Measurements from ENCODE around the gene TECTA.
"Not testable (repeated sequence)": the region's sequence is repeated elsewhere in the genome, so short reads cannot be mapped to it uniquely, and the experiment has no call there.

TECTA gene

GRCh38 chr11:121161349-121161917 lies 60.4 kb downstream of the TECTA start:
- no peak for DNase-seq (ENCODE audit: low read depth, low spot score)
- WGBS (ENCODE audit: insufficient coverage, insufficient read length), result no CpG with 5 or more reads among the region's 5 CpGs

DNA sequence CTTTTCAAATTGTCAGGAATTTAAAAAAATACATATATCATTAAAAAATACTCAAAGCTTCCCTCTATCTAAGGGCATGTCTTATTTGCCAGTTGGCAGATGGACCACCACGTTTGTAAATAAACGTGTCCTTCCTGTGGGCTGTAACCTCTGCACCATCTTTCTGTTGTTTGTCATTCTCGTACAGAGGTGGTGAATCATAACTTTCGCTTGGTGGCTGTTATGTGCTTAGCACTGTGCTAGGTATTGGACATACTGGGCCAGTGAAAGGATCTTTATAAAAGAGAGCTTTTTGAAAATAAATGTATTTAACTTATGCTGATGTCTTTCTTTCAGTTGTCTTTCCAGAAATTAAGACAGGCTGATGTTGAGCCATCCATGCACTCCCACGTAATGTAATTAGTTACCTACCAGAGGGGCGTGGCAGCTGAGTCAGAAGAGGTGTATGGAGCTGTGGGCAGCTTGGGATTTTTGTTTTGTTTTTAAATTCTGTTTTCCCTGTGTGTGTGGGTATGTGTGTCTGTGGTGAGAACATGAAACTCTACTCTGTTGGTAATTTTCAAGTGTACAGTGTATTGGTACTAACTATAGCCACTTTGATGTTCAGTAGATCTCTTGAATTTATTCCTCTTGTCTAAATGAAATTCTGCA lies 62.7 kb downstream of the TECTA start:
- no peak overlapping the region for H3K27ac ChIP-seq (ENCODE audit: low read length)
- no CpG with 5 or more reads among the region's 6 CpGs for WGBS (ENCODE audit: insufficient coverage, insufficient read length)
- H3K4me1 ChIP-seq (ENCODE audit: control insufficient read depth, insufficient read depth, low read length), result peaks cover 8% of the 10 kb centered on the region; the same call in 1 of the 2 replicates
- DNase-seq (ENCODE audit: low read depth, low spot score), result no peak
- H3K36me3 ChIP-seq (ENCODE audit: control insufficient read depth, insufficient read depth, low read length), result no peaks in the 10 kb centered on the region
- no peaks in the 10 kb centered on the region for H3K9me3 ChIP-seq (ENCODE audit: control insufficient read depth, insufficient read depth, low read length)
- H3K4me3 ChIP-seq (ENCODE audit: low read length), result no peak overlapping the region
- H3K27me3 ChIP-seq (ENCODE audit: control insufficient read depth, insufficient read depth, low read length), result no peaks in the 10 kb centered on the region

More at GRCh38 chr11:121161349-121161917, 60.4 kb downstream of the TECTA start:
- H3K4me1 ChIP-seq (ENCODE audit: control insufficient read depth, insufficient read depth, low read length), result 0 out of 2 replicates have a peak, but pooled peaks cover 3% of the 10 kb centered on the region
- H3K36me3 ChIP-seq (ENCODE audit: control insufficient read depth, insufficient read depth, low read length), result no peaks in the 10 kb centered on the region
- H3K27ac ChIP-seq (ENCODE audit: low read length), result no peak overlapping the region
- H3K27me3 ChIP-seq (ENCODE audit: control insufficient read depth, insufficient read depth, low read length), result no peaks in the 10 kb centered on the region
- H3K9me3 ChIP-seq (ENCODE audit: control insufficient read depth, insufficient read depth, low read length), result no peaks in the 10 kb centered on the region
- H3K4me3 ChIP-seq (ENCODE audit: low read length), result no peak overlapping the region

- H3K27me3 ChIP-seq (ENCODE audit: control insufficient read depth, insufficient read depth, low read length); H3K27ac ChIP-seq (ENCODE audit: low read length); H3K4me1 ChIP-seq (ENCODE audit: control insufficient read depth, insufficient read depth, low read length); DNase-seq (ENCODE audit: low read depth, low spot score); H3K4me3 ChIP-seq (ENCODE audit: low read length); H3K9me3 ChIP-seq (ENCODE audit: control insufficient read depth, insufficient read depth, low read length); H3K36me3 ChIP-seq (ENCODE audit: control insufficient read depth, insufficient read depth, low read length): not testable (repeated sequence)
- no CpG with 5 or more reads among the region's 10 CpGs for WGBS (ENCODE audit: insufficient coverage, insufficient read length)
Observed at GRCh38 chr11:121177629-121178028, 76.6 kb downstream of the TECTA start.

DNA sequence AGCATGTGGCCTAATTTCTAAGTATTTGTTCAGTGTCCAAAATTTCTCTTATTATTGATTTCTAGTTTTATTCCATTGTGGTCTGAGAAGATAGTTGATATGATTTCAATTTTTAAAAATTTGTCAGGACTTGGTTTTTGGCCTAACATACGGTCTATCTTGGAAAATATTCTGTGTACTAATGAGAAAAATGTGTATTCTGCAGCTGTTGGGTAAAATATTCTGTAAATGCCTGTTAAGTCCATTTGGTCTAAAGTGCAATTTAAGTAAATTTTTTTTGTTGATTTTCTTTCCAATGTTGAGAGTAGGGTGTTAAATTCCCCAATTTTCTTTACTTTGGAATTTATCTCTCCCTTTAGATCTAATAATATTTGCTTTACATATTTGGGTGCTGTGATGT lies 78.3 kb downstream of the TECTA start:
- Histone ChIP-seq H3K4me3 (ENCODE audit: low read length) (no peak overlapping the region), H3K4me1 (ENCODE audit: control insufficient read depth, insufficient read depth, low read length) (no peaks in the 10 kb centered on the region), H3K36me3 (ENCODE audit: control insufficient read depth, insufficient read depth, low read length) (no peaks in the 10 kb centered on the region; the same call in 1 of the 2 replicates), H3K27me3 (ENCODE audit: control insufficient read depth, insufficient read depth, low read length) (no peaks in the 10 kb centered on the region), H3K27ac (ENCODE audit: low read length) (no peak overlapping the region), H3K9me3 (ENCODE audit: control insufficient read depth, insufficient read depth, low read length) (no peaks in the 10 kb centered on the region)
- DNase-seq (ENCODE audit: low read depth, low spot score), result no peak
- no CpG with 5 or more reads among the region's 1 CpG for WGBS (ENCODE audit: insufficient coverage, insufficient read length)

GRCh38 chr11:121180183-121180582 lies 79.1 kb downstream of the TECTA start:
- Histone ChIP-seq H3K27me3 (ENCODE audit: control insufficient read depth, insufficient read depth, low read length) (no peaks in the 10 kb centered on the region), H3K36me3 (ENCODE audit: control insufficient read depth, insufficient read depth, low read length) (no peaks in the 10 kb centered on the region; the same call in 1 of the 2 replicates), H3K9me3 (ENCODE audit: control insufficient read depth, insufficient read depth, low read length) (no peaks in the 10 kb centered on the region), H3K27ac (ENCODE audit: low read length) (no peak overlapping the region), H3K4me3 (ENCODE audit: low read length) (no peak overlapping the region), H3K4me1 (ENCODE audit: control insufficient read depth, insufficient read depth, low read length) (no peaks in the 10 kb centered on the region)
- no peak for DNase-seq (ENCODE audit: low read depth, low spot score)
- no CpG with 5 or more reads among the region's 1 CpG for WGBS (ENCODE audit: insufficient coverage, insufficient read length)

DNA sequence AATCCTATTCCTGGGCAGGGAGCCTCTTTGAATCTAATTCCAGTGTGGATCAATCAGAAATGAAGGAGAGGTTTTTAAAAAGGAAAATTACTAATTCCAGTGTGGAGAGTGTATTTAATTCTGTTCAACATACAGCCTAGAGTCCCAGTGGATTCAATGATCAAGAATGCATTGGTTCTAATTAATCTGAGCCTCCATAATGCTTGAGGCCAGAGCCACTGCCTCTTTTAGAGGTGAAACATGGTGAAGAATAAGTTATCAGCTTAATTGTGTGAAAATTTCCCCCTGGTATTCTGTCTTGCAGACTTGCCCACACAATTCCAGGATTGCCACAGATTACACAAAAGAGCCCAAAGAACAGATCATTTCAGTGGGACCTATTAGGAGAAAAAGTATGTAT lies 87.7 kb downstream of the TECTA start:
- Histone ChIP-seq H3K27ac (ENCODE audit: low read length) (no peak overlapping the region), H3K4me1 (ENCODE audit: control insufficient read depth, insufficient read depth, low read length) (no peaks in the 10 kb centered on the region), H3K4me3 (ENCODE audit: low read length) (no peak overlapping the region), H3K36me3 (ENCODE audit: control insufficient read depth, insufficient read depth, low read length) (no peaks in the 10 kb centered on the region), H3K27me3 (ENCODE audit: control insufficient read depth, insufficient read depth, low read length) (no peaks in the 10 kb centered on the region), H3K9me3 (ENCODE audit: control insufficient read depth, insufficient read depth, low read length) (no peaks in the 10 kb centered on the region)
- no peak for DNase-seq (ENCODE audit: low read depth, low spot score)

DNA sequence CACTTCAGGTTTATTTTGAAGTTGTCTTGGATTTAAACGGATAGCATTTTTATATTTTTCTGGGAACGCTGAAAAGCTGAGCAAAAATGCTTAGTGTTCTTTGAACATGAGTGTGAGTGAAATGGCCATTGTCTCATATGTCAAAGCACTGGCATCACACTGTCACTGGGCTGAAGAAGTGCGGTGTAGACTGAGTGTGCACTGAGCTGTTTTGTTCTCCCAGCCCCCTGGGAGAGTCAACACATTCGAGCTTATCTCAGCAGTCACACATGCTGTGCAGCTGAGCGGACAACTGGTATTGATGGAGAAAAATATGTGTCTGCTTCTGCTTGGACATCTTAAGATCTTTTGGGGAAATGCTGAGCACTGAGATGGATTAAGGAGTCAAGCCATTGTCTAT lies 90.8 kb downstream of the TECTA start:
- no peak for DNase-seq (ENCODE audit: low read depth, low spot score)
- Histone ChIP-seq H3K9me3 (ENCODE audit: control insufficient read depth, insufficient read depth, low read length) (no peaks in the 10 kb centered on the region), H3K27me3 (ENCODE audit: control insufficient read depth, insufficient read depth, low read length) (no peaks in the 10 kb centered on the region), H3K27ac (ENCODE audit: low read length) (no peak overlapping the region), H3K36me3 (ENCODE audit: control insufficient read depth, insufficient read depth, low read length) (no peaks in the 10 kb centered on the region), H3K4me3 (ENCODE audit: low read length) (no peak overlapping the region), H3K4me1 (ENCODE audit: control insufficient read depth, insufficient read depth, low read length) (no peaks in the 10 kb centered on the region)
- no CpG with 5 or more reads among the region's 5 CpGs for WGBS (ENCODE audit: insufficient coverage, insufficient read length)

DNA sequence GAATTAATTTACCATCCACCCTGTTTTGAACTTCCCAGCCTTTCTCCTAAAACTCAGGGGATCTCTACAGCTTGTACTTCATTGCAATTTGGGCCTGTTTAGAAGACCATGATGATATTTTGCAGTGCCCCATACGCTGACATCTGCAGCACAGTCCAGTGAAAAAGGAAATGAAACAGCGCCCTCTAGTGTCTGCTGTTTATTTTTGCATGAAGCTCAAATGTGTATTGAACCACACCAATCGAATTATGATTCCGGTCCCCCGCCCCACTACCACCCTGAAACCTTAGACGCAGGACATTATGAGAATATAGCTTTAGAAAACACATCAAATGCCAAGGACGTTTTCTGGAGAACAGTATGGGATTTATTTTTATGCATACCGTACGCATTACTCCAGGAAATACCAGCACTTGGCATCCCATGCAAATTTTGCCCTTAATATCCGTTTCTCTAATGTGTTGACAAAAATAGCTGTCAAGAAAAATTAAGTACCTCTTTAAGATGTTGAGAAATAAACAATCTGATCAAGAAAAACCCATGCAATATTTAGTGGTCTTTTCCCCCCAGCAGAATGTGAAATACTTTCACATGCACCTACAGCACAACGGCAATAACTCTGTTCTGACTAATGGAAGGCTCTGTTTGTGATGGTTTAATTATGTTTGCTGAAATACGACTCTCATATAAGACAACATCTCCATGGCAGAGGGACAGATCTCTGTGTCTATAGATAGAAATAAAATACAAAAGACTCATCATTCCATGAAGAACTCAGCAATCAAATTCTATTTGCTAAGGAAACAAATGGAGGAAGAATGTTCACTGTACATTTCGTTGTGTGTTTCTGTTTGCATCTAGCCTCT lies 93.9 kb downstream of the TECTA start:
- no peaks in the 10 kb centered on the region for H3K9me3 ChIP-seq (ENCODE audit: control insufficient read depth, insufficient read depth, low read length)
- DNase-seq (ENCODE audit: low read depth, low spot score), result peak; percentile 72
- H3K27ac ChIP-seq (ENCODE audit: low read length), result no peak overlapping the region
- WGBS (ENCODE audit: insufficient coverage, insufficient read length), result no CpG with 5 or more reads among the region's 13 CpGs
- no peaks in the 10 kb centered on the region for H3K4me1 ChIP-seq (ENCODE audit: control insufficient read depth, insufficient read depth, low read length)
- H3K4me3 ChIP-seq (ENCODE audit: low read length), result no peak overlapping the region
- H3K27me3 ChIP-seq (ENCODE audit: control insufficient read depth, insufficient read depth, low read length), result no peaks in the 10 kb centered on the region
- H3K36me3 ChIP-seq (ENCODE audit: control insufficient read depth, insufficient read depth, low read length), result no peaks in the 10 kb centered on the region

DNA sequence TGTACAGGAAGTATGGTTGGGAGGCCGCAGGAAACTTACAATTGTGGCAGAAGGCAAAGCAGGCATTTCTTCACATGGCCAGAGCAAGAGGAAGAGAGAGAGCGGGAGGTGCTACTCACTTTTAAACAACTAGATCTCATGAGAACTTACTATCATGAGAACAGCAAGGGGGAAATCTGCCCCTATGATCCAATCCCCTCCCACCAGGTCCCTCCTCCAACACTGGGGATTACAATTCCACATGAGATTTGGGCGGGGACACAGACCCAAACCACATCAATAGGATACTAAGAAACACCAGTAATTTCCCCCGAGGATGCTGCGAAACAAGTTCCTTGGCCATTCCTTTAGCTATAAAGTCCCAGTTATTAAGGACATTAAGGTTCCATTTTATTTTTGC lies 97.4 kb downstream of the TECTA start:
- WGBS (ENCODE audit: insufficient coverage, insufficient read length), result no CpG with 5 or more reads among the region's 5 CpGs
- Histone ChIP-seq H3K27ac (ENCODE audit: low read length) (peak overlapping the region; percentile 80), H3K9me3 (ENCODE audit: control insufficient read depth, insufficient read depth, low read length) (no peaks in the 10 kb centered on the region), H3K36me3 (ENCODE audit: control insufficient read depth, insufficient read depth, low read length) (no peaks in the 10 kb centered on the region), H3K27me3 (ENCODE audit: control insufficient read depth, insufficient read depth, low read length) (no peaks in the 10 kb centered on the region), H3K4me3 (ENCODE audit: low read length) (no peak overlapping the region), H3K4me1 (ENCODE audit: control insufficient read depth, insufficient read depth, low read length) (no peaks in the 10 kb centered on the region)
- DNase-seq (ENCODE audit: low read depth, low spot score), result no peak

GRCh38 chr11:121199516-121199915 lies 98.5 kb downstream of the TECTA start:
- Histone ChIP-seq H3K27me3 (ENCODE audit: control insufficient read depth, insufficient read depth, low read length) (no peaks in the 10 kb centered on the region), H3K4me3 (ENCODE audit: low read length) (no peak overlapping the region), H3K27ac (ENCODE audit: low read length) (no peak overlapping the region), H3K4me1 (ENCODE audit: control insufficient read depth, insufficient read depth, low read length) (no peaks in the 10 kb centered on the region), H3K9me3 (ENCODE audit: control insufficient read depth, insufficient read depth, low read length) (no peaks in the 10 kb centered on the region), H3K36me3 (ENCODE audit: control insufficient read depth, insufficient read depth, low read length) (no peaks in the 10 kb centered on the region)
- no CpG with 5 or more reads among the region's 3 CpGs for WGBS (ENCODE audit: insufficient coverage, insufficient read length)
- no peak for DNase-seq (ENCODE audit: low read depth, low spot score)
